ENCODE data around the gene STARD6. TPM values are rescaled to one million over a fixed set of nuclear protein-coding genes. Genes with fewer than 3 reads are reported as not detected.

STARD6 gene
- total and polyA plus RNA-seq, 2 experiments from 2014 or later: not detected

DNA sequence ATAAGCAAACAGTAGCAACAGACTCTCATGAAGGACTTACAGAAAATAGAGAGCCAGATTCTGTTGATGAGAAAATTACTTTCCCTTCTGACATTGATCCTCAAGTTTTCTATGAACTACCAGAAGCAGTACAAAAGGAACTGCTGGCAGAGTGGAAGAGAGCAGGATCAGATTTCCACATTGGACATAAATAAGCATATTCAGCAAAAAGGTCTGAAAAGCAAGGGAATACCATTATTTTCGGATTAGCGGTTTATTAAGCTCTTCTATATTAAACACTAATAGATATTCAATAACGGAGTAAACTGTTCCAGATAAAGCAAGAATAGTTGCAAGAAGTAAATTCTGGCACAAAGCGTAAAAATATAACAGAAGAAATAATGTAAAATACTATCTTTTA is 63.4 kb downstream of the STARD6 start (continued):
- TF ChIP-seq, protein P1, sequence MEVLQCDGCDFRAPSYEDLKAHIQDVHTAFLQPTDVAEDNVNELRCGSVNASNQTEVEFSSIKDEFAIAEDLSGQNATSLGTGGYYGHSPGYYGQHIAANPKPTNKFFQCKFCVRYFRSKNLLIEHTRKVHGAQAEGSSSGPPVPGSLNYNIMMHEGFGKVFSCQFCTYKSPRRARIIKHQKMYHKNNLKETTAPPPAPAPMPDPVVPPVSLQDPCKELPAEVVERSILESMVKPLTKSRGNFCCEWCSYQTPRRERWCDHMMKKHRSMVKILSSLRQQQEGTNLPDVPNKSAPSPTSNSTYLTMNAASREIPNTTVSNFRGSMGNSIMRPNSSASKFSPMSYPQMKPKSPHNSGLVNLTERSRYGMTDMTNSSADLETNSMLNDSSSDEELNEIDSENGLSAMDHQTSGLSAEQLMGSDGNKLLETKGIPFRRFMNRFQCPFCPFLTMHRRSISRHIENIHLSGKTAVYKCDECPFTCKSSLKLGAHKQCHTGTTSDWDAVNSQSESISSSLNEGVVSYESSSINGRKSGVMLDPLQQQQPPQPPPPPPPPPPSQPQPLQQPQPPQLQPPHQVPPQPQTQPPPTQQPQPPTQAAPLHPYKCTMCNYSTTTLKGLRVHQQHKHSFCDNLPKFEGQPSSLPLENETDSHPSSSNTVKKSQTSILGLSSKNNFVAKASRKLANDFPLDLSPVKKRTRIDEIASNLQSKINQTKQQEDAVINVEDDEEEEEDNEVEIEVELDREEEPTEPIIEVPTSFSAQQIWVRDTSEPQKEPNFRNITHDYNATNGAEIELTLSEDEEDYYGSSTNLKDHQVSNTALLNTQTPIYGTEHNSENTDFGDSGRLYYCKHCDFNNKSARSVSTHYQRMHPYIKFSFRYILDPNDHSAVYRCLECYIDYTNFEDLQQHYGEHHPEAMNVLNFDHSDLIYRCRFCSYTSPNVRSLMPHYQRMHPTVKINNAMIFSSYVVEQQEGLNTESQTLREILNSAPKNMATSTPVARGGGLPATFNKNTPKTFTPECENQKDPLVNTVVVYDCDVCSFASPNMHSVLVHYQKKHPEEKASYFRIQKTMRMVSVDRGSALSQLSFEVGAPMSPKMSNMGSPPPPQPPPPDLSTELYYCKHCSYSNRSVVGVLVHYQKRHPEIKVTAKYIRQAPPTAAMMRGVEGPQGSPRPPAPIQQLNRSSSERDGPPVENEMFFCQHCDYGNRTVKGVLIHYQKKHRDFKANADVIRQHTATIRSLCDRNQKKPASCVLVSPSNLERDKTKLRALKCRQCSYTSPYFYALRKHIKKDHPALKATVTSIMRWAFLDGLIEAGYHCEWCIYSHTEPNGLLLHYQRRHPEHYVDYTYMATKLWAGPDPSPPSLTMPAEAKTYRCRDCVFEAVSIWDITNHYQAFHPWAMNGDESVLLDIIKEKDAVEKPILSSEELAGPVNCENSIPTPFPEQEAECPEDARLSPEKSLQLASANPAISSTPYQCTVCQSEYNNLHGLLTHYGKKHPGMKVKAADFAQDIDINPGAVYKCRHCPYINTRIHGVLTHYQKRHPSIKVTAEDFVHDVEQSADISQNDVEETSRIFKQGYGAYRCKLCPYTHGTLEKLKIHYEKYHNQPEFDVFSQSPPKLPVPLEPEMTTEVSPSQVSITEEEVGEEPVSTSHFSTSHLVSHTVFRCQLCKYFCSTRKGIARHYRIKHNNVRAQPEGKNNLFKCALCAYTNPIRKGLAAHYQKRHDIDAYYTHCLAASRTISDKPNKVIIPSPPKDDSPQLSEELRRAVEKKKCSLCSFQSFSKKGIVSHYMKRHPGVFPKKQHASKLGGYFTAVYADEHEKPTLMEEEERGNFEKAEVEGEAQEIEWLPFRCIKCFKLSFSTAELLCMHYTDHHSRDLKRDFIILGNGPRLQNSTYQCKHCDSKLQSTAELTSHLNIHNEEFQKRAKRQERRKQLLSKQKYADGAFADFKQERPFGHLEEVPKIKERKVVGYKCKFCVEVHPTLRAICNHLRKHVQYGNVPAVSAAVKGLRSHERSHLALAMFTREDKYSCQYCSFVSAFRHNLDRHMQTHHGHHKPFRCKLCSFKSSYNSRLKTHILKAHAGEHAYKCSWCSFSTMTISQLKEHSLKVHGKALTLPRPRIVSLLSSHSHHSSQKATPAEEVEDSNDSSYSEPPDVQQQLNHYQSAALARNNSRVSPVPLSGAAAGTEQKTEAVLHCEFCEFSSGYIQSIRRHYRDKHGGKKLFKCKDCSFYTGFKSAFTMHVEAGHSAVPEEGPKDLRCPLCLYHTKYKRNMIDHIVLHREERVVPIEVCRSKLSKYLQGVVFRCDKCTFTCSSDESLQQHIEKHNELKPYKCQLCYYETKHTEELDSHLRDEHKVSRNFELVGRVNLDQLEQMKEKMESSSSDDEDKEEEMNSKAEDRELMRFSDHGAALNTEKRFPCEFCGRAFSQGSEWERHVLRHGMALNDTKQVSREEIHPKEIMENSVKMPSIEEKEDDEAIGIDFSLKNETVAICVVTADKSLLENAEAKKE (CRISPR knock-in tag; IDR thresholded peaks at IDR 0.05): no peak
- no peak for TF ChIP-seq EZH2phosphoT487 (IDR thresholded peaks at IDR 0.05; ENCODE audit: unreplicated experiment)
- no peak for TF ChIP-seq STAT1 (IDR thresholded peaks at IDR 0.05; ENCODE audit: unreplicated experiment)
- TF ChIP-seq ZNF114 (CRISPR knock-in tag; IDR thresholded peaks at IDR 0.05): no peak
- TF ChIP-seq, protein P2, sequence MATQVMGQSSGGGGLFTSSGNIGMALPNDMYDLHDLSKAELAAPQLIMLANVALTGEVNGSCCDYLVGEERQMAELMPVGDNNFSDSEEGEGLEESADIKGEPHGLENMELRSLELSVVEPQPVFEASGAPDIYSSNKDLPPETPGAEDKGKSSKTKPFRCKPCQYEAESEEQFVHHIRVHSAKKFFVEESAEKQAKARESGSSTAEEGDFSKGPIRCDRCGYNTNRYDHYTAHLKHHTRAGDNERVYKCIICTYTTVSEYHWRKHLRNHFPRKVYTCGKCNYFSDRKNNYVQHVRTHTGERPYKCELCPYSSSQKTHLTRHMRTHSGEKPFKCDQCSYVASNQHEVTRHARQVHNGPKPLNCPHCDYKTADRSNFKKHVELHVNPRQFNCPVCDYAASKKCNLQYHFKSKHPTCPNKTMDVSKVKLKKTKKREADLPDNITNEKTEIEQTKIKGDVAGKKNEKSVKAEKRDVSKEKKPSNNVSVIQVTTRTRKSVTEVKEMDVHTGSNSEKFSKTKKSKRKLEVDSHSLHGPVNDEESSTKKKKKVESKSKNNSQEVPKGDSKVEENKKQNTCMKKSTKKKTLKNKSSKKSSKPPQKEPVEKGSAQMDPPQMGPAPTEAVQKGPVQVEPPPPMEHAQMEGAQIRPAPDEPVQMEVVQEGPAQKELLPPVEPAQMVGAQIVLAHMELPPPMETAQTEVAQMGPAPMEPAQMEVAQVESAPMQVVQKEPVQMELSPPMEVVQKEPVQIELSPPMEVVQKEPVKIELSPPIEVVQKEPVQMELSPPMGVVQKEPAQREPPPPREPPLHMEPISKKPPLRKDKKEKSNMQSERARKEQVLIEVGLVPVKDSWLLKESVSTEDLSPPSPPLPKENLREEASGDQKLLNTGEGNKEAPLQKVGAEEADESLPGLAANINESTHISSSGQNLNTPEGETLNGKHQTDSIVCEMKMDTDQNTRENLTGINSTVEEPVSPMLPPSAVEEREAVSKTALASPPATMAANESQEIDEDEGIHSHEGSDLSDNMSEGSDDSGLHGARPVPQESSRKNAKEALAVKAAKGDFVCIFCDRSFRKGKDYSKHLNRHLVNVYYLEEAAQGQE (IDR thresholded peaks at IDR 0.05; ENCODE audit: unreplicated experiment): no peak
- no peak for TF ChIP-seq ZNF331 (CRISPR knock-in tag; IDR thresholded peaks at IDR 0.05; ENCODE audit: low read depth)
- TF ChIP-seq, protein P3, sequence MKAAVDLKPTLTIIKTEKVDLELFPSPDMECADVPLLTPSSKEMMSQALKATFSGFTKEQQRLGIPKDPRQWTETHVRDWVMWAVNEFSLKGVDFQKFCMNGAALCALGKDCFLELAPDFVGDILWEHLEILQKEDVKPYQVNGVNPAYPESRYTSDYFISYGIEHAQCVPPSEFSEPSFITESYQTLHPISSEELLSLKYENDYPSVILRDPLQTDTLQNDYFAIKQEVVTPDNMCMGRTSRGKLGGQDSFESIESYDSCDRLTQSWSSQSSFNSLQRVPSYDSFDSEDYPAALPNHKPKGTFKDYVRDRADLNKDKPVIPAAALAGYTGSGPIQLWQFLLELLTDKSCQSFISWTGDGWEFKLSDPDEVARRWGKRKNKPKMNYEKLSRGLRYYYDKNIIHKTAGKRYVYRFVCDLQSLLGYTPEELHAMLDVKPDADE (IDR thresholded peaks at IDR 0.05): no peak
- no peak for TF ChIP-seq CREB1 (CRISPR knock-in tag; IDR thresholded peaks at IDR 0.05; ENCODE audit: low read depth)
- TF ChIP-seq EZH2 (IDR thresholded peaks at IDR 0.05; ENCODE audit: low read depth, unreplicated experiment): no peak
- TF ChIP-seq NANOG (IDR thresholded peaks at IDR 0.05; ENCODE audit: borderline replicate concordance): no peak
- TF ChIP-seq JUNB (IDR thresholded peaks at IDR 0.05; ENCODE audit: unreplicated experiment): no peak
- TF ChIP-seq, protein P4, sequence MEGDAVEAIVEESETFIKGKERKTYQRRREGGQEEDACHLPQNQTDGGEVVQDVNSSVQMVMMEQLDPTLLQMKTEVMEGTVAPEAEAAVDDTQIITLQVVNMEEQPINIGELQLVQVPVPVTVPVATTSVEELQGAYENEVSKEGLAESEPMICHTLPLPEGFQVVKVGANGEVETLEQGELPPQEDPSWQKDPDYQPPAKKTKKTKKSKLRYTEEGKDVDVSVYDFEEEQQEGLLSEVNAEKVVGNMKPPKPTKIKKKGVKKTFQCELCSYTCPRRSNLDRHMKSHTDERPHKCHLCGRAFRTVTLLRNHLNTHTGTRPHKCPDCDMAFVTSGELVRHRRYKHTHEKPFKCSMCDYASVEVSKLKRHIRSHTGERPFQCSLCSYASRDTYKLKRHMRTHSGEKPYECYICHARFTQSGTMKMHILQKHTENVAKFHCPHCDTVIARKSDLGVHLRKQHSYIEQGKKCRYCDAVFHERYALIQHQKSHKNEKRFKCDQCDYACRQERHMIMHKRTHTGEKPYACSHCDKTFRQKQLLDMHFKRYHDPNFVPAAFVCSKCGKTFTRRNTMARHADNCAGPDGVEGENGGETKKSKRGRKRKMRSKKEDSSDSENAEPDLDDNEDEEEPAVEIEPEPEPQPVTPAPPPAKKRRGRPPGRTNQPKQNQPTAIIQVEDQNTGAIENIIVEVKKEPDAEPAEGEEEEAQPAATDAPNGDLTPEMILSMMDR (conservative IDR thresholded peaks at IDR 0.05; ENCODE audit: low read depth in 2 of 2): no peak

Data from GM23338 (cell line).